Pulmonary artery endothelial cell (primary cell): ENCODE data around the gene BLTP3B. TPM values are rescaled to one million over a fixed set of nuclear protein-coding genes. Genes with fewer than 3 reads are reported as not detected.

ENCODE experiments used
- DNase-seq: peaks from one replicate; pipeline ENCODE4 v3.0.0-alpha.2; 2011; ENCODE audit warnings: low read depth, low spot score
- total RNA-seq: library from RNA; depleted of rRNA; stranded (reverse); fragments of >200 nt; gene quantifications from 2 replicates; pipeline ENCODE4 v1.2.3, GENCODE V29; 2014

Gene BLTP3B
- total RNA-seq, 1 donor from 2014 or later, result 17.4 TPM

GRCh38 chr12:100114574-100114973 lies 28.1 kb downstream of the BLTP3B start:
- DNase-seq, result no peak

GRCh38 chr12:100110276-100110675 lies 32.4 kb downstream of the BLTP3B start:
- no peak for DNase-seq

DNA sequence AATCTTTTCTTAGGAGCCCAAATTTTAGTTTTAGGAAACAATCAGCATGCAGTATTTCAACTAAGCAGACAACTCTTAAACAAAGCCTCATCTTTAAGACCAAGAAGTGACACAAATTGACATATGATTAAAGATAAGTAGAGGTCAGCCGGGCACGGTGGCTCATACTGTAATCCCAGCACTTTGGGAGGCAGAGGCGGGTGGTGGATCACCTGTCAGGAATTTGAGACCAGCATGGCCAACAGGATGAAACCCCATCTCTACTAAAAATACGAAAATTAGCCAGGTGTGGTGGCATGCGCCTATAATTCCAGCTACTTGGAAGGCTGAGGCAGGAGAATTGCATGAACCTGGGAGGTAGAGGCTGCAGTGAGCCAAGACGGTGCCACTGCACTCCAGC lies 35.8 kb downstream of the BLTP3B start:
- DNase-seq, result no peak

DNA sequence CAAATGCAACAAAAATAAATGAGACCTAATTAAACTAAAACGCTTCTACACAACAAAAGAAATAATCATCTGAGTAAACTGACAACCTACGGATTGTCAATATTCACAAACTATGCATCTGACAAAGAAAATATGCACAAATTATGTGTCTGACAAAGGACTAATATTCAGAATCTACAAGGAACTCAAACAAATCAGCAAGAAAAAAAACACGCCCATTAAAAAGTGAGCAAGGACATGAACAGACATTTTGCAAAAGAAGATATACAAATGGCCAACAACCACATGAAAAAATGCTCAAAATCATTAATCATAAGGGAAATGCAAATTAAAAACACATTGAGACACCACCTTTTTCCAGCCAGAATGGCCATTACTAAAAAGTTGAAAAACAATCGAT lies 37.0 kb downstream of the BLTP3B start:
- no peak for DNase-seq

DNA sequence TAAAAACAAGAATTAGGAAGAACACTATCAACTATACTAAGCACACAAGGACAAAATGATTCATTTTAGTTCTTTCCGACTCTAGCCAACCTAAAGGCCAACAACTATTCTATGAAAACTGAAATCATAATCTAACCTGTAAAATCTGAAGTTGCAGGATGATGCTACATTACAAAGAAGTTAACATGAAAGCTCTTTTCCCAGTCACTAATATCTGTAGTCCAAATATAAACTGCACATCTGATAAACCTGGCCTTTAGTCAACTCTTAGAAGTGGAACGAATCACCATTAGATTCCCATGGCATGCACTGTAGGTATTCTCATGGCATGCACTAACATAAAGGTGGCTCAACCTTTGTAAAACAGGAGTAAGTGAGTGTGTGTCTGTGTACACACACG lies 41.7 kb downstream of the BLTP3B start:
- no peak for DNase-seq

Other genes starting within 250 kb of the BLTP3B start
- gene ANKS1B, start 157.9 kb downstream of the BLTP3B start, total RNA-seq, result 0.07 and 0.28 TPM in 2 replicates
- 10.8 and 12.8 TPM in 2 replicates for gene ACTR6, start 57.9 kb upstream of the BLTP3B start, total RNA-seq
- gene DEPDC4, start 124.2 kb upstream of the BLTP3B start, total RNA-seq, result 0.20 and 0.56 TPM in 2 replicates
- 31.3 and 41.9 TPM in 2 replicates for gene SCYL2, start 124.3 kb upstream of the BLTP3B start, total RNA-seq
- not detected in 2 replicates for gene SLC17A8, start 214.2 kb upstream of the BLTP3B start, total RNA-seq